Neuronal stem cell (in vitro differentiated cells): ENCODE data around the gene CAP1.

Experiments
- DNase-seq: peaks from one replicate; pipeline ENCODE4 v3.0.0-alpha.2; 2013; ENCODE audit warnings: low spot score
- H2AFZ ChIP-seq: one replicate; pipeline ENCODE4 v1.6.1; 2013; ENCODE audit warnings: mild to moderate bottlenecking, low read length, inconsistent platforms
- H2AK5ac ChIP-seq: 2 replicates; pipeline ENCODE4 v1.6.1; 2013; ENCODE audit warnings: low read depth, mild to moderate bottlenecking, inconsistent platforms, low read length, moderate library complexity, mixed read lengths
- H2BK120ac ChIP-seq: 2 replicates; pipeline ENCODE4 v1.6.1; 2013; ENCODE audit warnings: low read depth, mild to moderate bottlenecking, inconsistent platforms, low read length, moderate library complexity, mixed read lengths
- H2BK12ac ChIP-seq: one replicate; pipeline ENCODE4 v1.6.1; 2013; ENCODE audit warnings: low read length, inconsistent platforms
- H2BK15ac ChIP-seq: 2 replicates; pipeline ENCODE4 v1.6.1; 2013; ENCODE audit warnings: mild to moderate bottlenecking, low read length, inconsistent platforms, mixed read lengths
- H2BK5ac ChIP-seq: one replicate; pipeline ENCODE4 v1.6.1; 2013; ENCODE audit warnings: inconsistent platforms, mild to moderate bottlenecking, low read length, moderate library complexity
- H3K14ac ChIP-seq: one replicate; pipeline ENCODE4 v1.6.1; 2013; ENCODE audit warnings: low read length, inconsistent platforms
- H3K18ac ChIP-seq: 2 replicates; pipeline ENCODE4 v1.6.1; 2013; ENCODE audit warnings: low read length, inconsistent platforms
- H3K23ac ChIP-seq: 2 replicates; pipeline ENCODE4 v1.6.1; 2013; ENCODE audit warnings: low read depth, mild to moderate bottlenecking, mixed read lengths, low read length, inconsistent platforms; ENCODE audit not compliant: poor library complexity
- H3K27ac ChIP-seq: replicated peaks from 3 replicates; pipeline ENCODE4 v1.5.1; 2013; ENCODE audit warnings: low read length, inconsistent platforms
- H3K27me3 ChIP-seq, 3 experiments: 2 replicates each; pipeline ENCODE4 v1.6.1; 2013; ENCODE audit warnings: low read length in 3 of 3, mild to moderate bottlenecking in 2 of 3, inconsistent platforms in 1 of 3, low read depth in 1 of 3, mixed read lengths in 1 of 3, moderate library complexity in 1 of 3; ENCODE audit not compliant: control insufficient read depth in 3 of 3, insufficient read depth in 3 of 3
- H3K36me3 ChIP-seq, 2 donors: replicated peaks in 1 of 2; 2 replicates each; pipeline ENCODE4 v1.6.1; 2013; ENCODE audit warnings: low read length in 2 of 2; ENCODE audit not compliant: control insufficient read depth in 2 of 2, insufficient read depth in 2 of 2
- H3K4ac ChIP-seq: 2 replicates; pipeline ENCODE4 v1.6.1; 2013; ENCODE audit warnings: inconsistent platforms, mild to moderate bottlenecking, low read length, moderate library complexity
- H3K4me1 ChIP-seq, 2 donors: 1 replicate in 1 of 2; 2 replicates in 1 of 2; pipeline ENCODE4 v1.6.1; 2013; ENCODE audit warnings: low read length in 2 of 2, low read depth in 1 of 2; ENCODE audit not compliant: control insufficient read depth in 2 of 2, insufficient read depth in 1 of 2
- H3K4me2 ChIP-seq: one replicate; pipeline ENCODE4 v1.6.1; 2013; ENCODE audit warnings: mild to moderate bottlenecking, low read length, inconsistent platforms; ENCODE audit not compliant: insufficient read depth, poor library complexity, severe bottlenecking
- H3K4me3 ChIP-seq, 2 donors: 2 replicates each; pipeline ENCODE4 v1.5.1; 2013; ENCODE audit warnings: low read length in 2 of 2, mild to moderate bottlenecking in 2 of 2, inconsistent platforms in 1 of 2, moderate library complexity in 1 of 2
- H3K79me1 ChIP-seq: one replicate; pipeline ENCODE4 v1.6.1; 2013; ENCODE audit warnings: low read depth, mild to moderate bottlenecking, inconsistent platforms, low read length, moderate library complexity
- H3K9ac ChIP-seq: one replicate; pipeline ENCODE4 v1.6.1; 2013; ENCODE audit warnings: mild to moderate bottlenecking, low read depth, low read length, inconsistent platforms; ENCODE audit not compliant: poor library complexity
- H3K9me3 ChIP-seq, 2 donors: replicated peaks in 1 of 2; 2 replicates each; pipeline versions ENCODE3 to v1.6.1; 2013; ENCODE audit warnings: low read length in 2 of 2, mild to moderate bottlenecking in 2 of 2, inconsistent platforms in 1 of 2, low read depth in 1 of 2, mixed read lengths in 1 of 2, moderate library complexity in 1 of 2; ENCODE audit not compliant: control insufficient read depth in 2 of 2, insufficient read depth in 1 of 2
- H4K8ac ChIP-seq: one replicate; pipeline ENCODE4 v1.6.1; 2013; ENCODE audit warnings: low read depth, mild to moderate bottlenecking, inconsistent platforms, low read length, moderate library complexity
- H4K91ac ChIP-seq: one replicate; pipeline ENCODE4 v1.6.1; 2013; ENCODE audit warnings: low read length, low read depth, mild to moderate bottlenecking, inconsistent platforms; ENCODE audit not compliant: poor library complexity
- WGBS, 2 donors: extraction: QIAGEN DNeasy Blood & Tissue Kit; methylation state at CpG; one replicate each; pipeline ENCODE4 v1.1.7; 2013; ENCODE audit warnings: missing lambda C conversion rate in 2 of 2, mixed read lengths in 1 of 2; ENCODE audit not compliant: insufficient read length in 2 of 2, insufficient replicate concordance in 1 of 2; ENCODE audit errors: extremely low coverage in 2 of 2; 5-methylcytosine and 5-hydroxymethylcytosine counted together

CAP1 gene

DNA sequence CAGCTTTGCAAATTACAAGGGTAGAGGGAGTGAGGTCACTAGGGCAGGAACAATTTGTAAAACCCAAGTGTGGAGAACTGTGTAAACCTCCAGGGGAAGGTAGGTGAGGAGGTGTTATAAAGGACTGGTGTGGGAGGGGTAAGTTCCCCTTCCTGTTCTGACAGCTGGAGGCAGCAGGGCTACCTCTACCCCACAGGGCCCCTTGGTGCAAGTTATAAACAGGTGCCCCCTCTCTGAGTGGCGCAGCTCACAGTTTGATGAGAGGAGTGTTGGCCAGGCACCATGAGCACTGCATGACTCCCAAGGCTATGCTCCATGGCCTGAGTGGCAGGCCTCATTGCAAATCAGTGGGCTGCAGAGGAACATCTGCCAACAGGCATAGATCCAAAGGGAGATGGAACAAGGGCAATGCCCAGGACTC lies 44.5 kb upstream of the CAP1 start:
- Histone ChIP-seq H3K4ac (no peak overlapping the region), H3K4me1 (peaks cover 5 to 11% of the 10 kb centered on the region in 2 donors), H3K18ac (peak overlapping the region; percentile 3), H3K27ac (no peak overlapping the region), H3K27me3 (no peaks in the 10 kb centered on the region), H2AK5ac (no peak overlapping the region), H4K8ac (no peak overlapping the region), H3K4me2 (no peak overlapping the region), H3K4me3 (no peak overlapping the region), H3K14ac (no peak overlapping the region), H4K91ac (no peak overlapping the region), H2AFZ (peak overlapping the region; percentile 46), H3K79me1 (no peaks in the 10 kb centered on the region), H2BK12ac (no peak overlapping the region), H2BK5ac (no peak overlapping the region), H2BK15ac (no peak overlapping the region), H3K36me3 (no peaks in the 10 kb centered on the region), H3K23ac (no peak overlapping the region), H2BK120ac (no peak overlapping the region), H3K9ac (no peak overlapping the region), H3K9me3 (peaks cover 2 to 4% of the 10 kb centered on the region in 2 donors)
- WGBS, 2 donors: no CpG with 5 or more reads among the region's 1 CpG
- no peak for DNase-seq

DNA sequence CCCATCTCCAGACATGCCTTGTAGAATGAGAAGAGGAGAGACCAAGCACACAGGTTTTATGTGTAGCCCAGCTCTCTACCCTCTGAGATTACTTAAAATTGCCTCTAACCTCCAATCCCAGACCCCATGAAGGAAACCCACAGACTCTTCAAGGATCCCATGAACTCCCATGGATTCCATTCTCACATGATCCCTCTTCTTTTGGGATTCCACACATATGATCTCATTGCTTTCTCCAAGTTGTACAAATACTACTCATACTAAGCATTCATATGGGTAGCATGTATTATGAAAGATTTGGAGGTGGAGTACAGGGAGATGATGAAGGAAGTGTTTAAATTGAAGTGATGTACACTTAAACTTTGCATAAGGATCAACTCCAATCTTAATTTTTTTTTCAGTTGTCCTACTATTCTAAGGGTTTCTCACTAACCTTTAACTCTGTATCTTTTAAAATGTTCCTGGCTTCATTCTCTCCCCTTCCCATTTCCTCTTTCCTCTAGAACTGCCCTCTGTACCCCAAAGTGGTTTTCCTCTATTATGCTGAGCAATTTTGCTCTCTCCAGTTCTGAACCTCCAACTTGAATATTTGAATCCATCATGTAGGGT lies 44.0 kb upstream of the CAP1 start:
- no peak overlapping the region for H2BK15ac ChIP-seq
- H3K9me3 ChIP-seq: peaks cover 2 to 4% of the 10 kb centered on the region in 2 donors

GRCh38 chr1:40001456-40001855 lies 39.1 kb upstream of the CAP1 start:
- no peak overlapping the region for H3K27ac ChIP-seq
- no peak overlapping the region for H3K23ac ChIP-seq
- H3K9ac ChIP-seq: no peak overlapping the region
- no peak overlapping the region for H2BK15ac ChIP-seq
- H3K4ac ChIP-seq: no peak overlapping the region
- no CpG with 5 or more reads among the region's 2 CpGs for WGBS, 2 donors
- no peak overlapping the region for H2BK5ac ChIP-seq
- H4K91ac ChIP-seq: no peak overlapping the region
- no peak overlapping the region for H3K4me2 ChIP-seq
- H3K79me1 ChIP-seq: no peaks in the 10 kb centered on the region
- H2BK120ac ChIP-seq: no peak overlapping the region
- H3K9me3 ChIP-seq: peaks cover 2 to 13% of the 10 kb centered on the region in 2 donors
- H3K27me3 ChIP-seq: no peaks in the 10 kb centered on the region
- H3K4me3 ChIP-seq: no peak overlapping the region
- H3K14ac ChIP-seq: no peak overlapping the region
- no peak overlapping the region for H3K18ac ChIP-seq
- H2AFZ ChIP-seq: peak overlapping the region; percentile 11
- no peak overlapping the region for H4K8ac ChIP-seq
- peaks cover 0 to 14% of the 10 kb centered on the region in 2 donors for H3K4me1 ChIP-seq
- no peak overlapping the region for H2AK5ac ChIP-seq
- H2BK12ac ChIP-seq: no peak overlapping the region
- H3K36me3 ChIP-seq: no peaks in the 10 kb centered on the region
- DNase-seq: no peak

More for the DNA sequence above, 44.0 kb upstream of the CAP1 start:
- Histone ChIP-seq H3K23ac (no peak overlapping the region), H4K91ac (no peak overlapping the region), H3K27me3 (no peaks in the 10 kb centered on the region), H3K4me1 (peaks cover 5 to 11% of the 10 kb centered on the region in 2 donors), H2AFZ (peak overlapping the region; percentile 46), H3K36me3 (no peaks in the 10 kb centered on the region), H3K4ac (no peak overlapping the region), H4K8ac (no peak overlapping the region), H3K79me1 (no peaks in the 10 kb centered on the region), H3K4me3 (no peak overlapping the region), H3K4me2 (no peak overlapping the region), H3K27ac (no peak overlapping the region), H2BK120ac (no peak overlapping the region), H3K9ac (no peak overlapping the region), H2BK12ac (no peak overlapping the region), H2AK5ac (no peak overlapping the region), H2BK5ac (no peak overlapping the region), H3K14ac (no peak overlapping the region), H3K18ac (peak overlapping the region; percentile 3)
- DNase-seq: no peak

DNA sequence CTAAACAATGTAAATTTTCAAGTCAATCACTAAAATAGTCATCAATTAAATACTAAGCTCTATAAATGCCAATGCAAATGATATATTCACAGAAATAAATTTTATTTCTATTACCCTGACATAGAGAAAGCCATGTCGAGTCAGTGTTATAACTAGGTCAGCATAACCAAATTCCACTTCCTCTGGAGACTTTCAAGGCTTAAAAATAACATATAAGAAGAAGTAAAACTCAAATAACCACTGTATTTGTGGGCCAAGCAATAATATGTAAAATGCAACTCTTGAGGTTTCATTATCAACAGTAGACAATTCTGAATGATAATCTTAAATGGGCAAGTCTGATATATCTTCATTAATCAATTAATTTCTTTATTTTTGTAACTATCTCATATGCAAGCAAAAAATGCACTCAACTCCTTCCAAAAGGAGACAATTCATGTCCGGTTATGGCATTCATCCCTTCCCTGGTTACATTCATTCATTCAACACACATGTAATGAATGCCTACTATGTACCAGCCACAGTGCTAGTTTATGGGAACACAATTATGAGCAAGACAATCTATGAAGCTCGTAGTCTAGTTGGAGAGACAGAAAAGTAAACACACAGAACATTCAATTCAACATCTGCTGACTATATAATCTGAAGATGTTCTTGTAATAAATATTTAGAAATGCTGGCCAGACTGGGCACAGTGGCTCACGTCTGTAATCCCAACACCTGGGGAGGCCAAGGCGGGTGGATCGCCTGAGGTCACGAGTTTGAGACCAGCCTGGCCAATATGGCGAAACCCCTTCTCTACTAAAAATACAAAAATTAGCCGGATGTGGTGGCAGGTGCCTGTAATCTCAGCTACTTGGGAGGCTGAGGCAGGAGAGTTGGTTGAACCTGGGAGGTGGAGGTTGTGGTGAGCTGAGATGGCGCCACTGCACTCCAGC lies 37.1 kb upstream of the CAP1 start:
- no peak overlapping the region for H3K4ac ChIP-seq
- no peak overlapping the region for H2BK120ac ChIP-seq
- H3K27ac ChIP-seq: no peak overlapping the region
- H3K23ac ChIP-seq: no peak overlapping the region
- H3K9ac ChIP-seq: no peak overlapping the region
- WGBS, 2 donors: no CpG with 5 or more reads among the region's 10 CpGs
- peaks cover 2 to 9% of the 10 kb centered on the region in 2 donors for H3K9me3 ChIP-seq
- no peaks in the 10 kb centered on the region for H3K79me1 ChIP-seq
- H4K91ac ChIP-seq: no peak overlapping the region
- no peak for DNase-seq
- no peak overlapping the region for H2AK5ac ChIP-seq
- H2AFZ ChIP-seq: no peak overlapping the region
- no peak overlapping the region for H3K4me2 ChIP-seq
- no peak overlapping the region for H3K14ac ChIP-seq
- no peaks in the 10 kb centered on the region for H3K27me3 ChIP-seq
- no peak overlapping the region for H4K8ac ChIP-seq
- no peaks in the 10 kb centered on the region for H3K36me3 ChIP-seq
- no peak overlapping the region for H2BK15ac ChIP-seq
- H3K4me1 ChIP-seq: peaks cover 0 to 14% of the 10 kb centered on the region in 2 donors
- H3K4me3 ChIP-seq: no peak overlapping the region
- no peak overlapping the region for H2BK12ac ChIP-seq
- no peak overlapping the region for H3K18ac ChIP-seq
- H2BK5ac ChIP-seq: no peak overlapping the region
